PC-3 (cell line): ENCODE results near the gene RNU2-63P. TPM values are rescaled to one million over a fixed set of nuclear protein-coding genes. Genes with fewer than 3 reads are reported as not detected.
"Not testable (repeated sequence)": the region's sequence is repeated elsewhere in the genome, so short reads cannot be mapped to it uniquely, and the experiment has no call there.

Source experiments
- ATAC-seq: fragments of 200-7000 bp; cut with Tn5 transposase; 2 replicates; pipeline ENCODE4 v1.9.1; 2020; ENCODE audit warnings: mild to moderate bottlenecking, moderate library complexity
- BruUV-seq: library from RNA; stranded (reverse); fragments of 400-500 nt; replicated peaks from 2 replicates; lab custom pipeline; 2021; lab: Mats Ljungman, UMichigan
- CTCF ChIA-PET: fragments of 300-600 bp; sonication (Branson Sonifier 250); formaldehyde crosslinking; loops from one replicate; lab custom pipeline; 2022; ENCODE audit warnings: antibody characterized with exemption; lab: Charles Lee
- POLR2A ChIA-PET: fragments of 300-600 bp; sonication (Branson Sonifier 250); formaldehyde crosslinking; loops from one replicate; lab custom pipeline; 2022; ENCODE audit warnings: antibody characterized with exemption; ENCODE audit not compliant: unreplicated experiment; lab: Charles Lee
- DNase-seq: peaks from one replicate; pipeline ENCODE4 v3.0.0-alpha.2; 2015
- H2AFZ ChIP-seq: fragments of 300-600 bp; sonication (generic); 2 replicates; pipeline ENCODE4 v1.6.0; 2016; ENCODE audit warnings: antibody characterized with exemption, low read length
- H3F3A ChIP-seq: fragments of 300-600 bp; sonication (generic); one replicate; pipeline ENCODE4 v1.6.0; 2017; ENCODE audit warnings: antibody characterized with exemption, low read length, control low read depth, mild to moderate bottlenecking; ENCODE audit not compliant: unreplicated experiment
- H3K27ac ChIP-seq: fragments of 300-600 bp; sonication (generic); 2 replicates; pipeline ENCODE4 v1.5.1; 2016; ENCODE audit warnings: mild to moderate bottlenecking, low read length
- H3K27me3 ChIP-seq: fragments of 300-600 bp; sonication (generic); 2 replicates; pipeline ENCODE4 v1.6.1; 2016; ENCODE audit warnings: low read length, mixed read lengths
- H3K36me3 ChIP-seq: fragments of 300-600 bp; sonication (generic); 2 replicates; pipeline ENCODE4 v1.6.1; 2016; ENCODE audit warnings: low read depth, mixed run types, low read length, mixed read lengths
- H3K4me1 ChIP-seq: fragments of 300-600 bp; sonication (generic); 2 replicates; pipeline ENCODE4 v1.5.1; 2016; ENCODE audit warnings: low read length; ENCODE audit not compliant: insufficient read depth
- H3K4me2 ChIP-seq: fragments of 300-600 bp; sonication (generic); 2 replicates; pipeline ENCODE4 v1.6.0; 2016; ENCODE audit warnings: low read length
- H3K4me3 ChIP-seq: fragments of 300-600 bp; sonication (generic); 2 replicates; pipeline ENCODE4 v1.5.1; 2016; ENCODE audit warnings: mild to moderate bottlenecking, low read length, mixed read lengths
- H3K79me2 ChIP-seq: fragments of 300-600 bp; sonication (generic); 2 replicates; pipeline ENCODE4 v1.6.1; 2017; ENCODE audit warnings: low read length, mixed read lengths
- H3K9ac ChIP-seq: fragments of 300-600 bp; sonication (generic); 2 replicates; pipeline ENCODE4 v1.6.0; 2016; ENCODE audit warnings: mild to moderate bottlenecking, low read length
- H3K9me2 ChIP-seq: fragments of 300-600 bp; sonication (generic); replicated peaks from 2 replicates; pipeline ENCODE4 v1.6.1; 2016; ENCODE audit warnings: mixed run types, low read length, mixed read lengths
- H3K9me3 ChIP-seq: fragments of 300-600 bp; sonication (generic); 2 replicates; pipeline ENCODE4 v1.6.1; 2016; ENCODE audit warnings: low read length, mixed read lengths
- H4K20me1 ChIP-seq: fragments of 300-600 bp; sonication (generic); 2 replicates; pipeline ENCODE4 v1.6.1; 2016; ENCODE audit warnings: low read length, mixed read lengths
- EZH2 ChIP-seq: fragments of 300-600 bp; sonication (generic); IDR thresholded peaks from one replicate; pipeline ENCODE4 v1.6.1; 2017; ENCODE audit warnings: antibody characterized with exemption, mild to moderate bottlenecking, low read length; ENCODE audit not compliant: unreplicated experiment
- EZH2phosphoT487 ChIP-seq: fragments of 300-600 bp; sonication (generic); IDR thresholded peaks from 2 replicates; pipeline ENCODE4 v1.6.1; 2018; ENCODE audit warnings: mild to moderate bottlenecking, antibody characterized with exemption, low read length, borderline replicate concordance
- intact Hi-C: fragments of 100-400 bp; cut with micrococcal nuclease; formaldehyde crosslinking; loops from 2 replicates; pipeline ENCODE4 v1.9.0; 2023
- total RNA-seq: library from RNA; depleted of rRNA; stranded (reverse); fragments of >200 nt; gene quantifications from 2 replicates; pipeline ENCODE4 v1.2.3, GENCODE V29; 2014
- TF ChIP-seq, protein P1 (sequence below): fragments of 300-600 bp; sonication (generic); conservative IDR thresholded peaks from 2 replicates; pipeline ENCODE4 v1.5.1; 2017; ENCODE audit warnings: antibody characterized with exemption, low read depth, mild to moderate bottlenecking, low read length

The RNU2-63P gene
- total RNA-seq, 1 experiment from 2014 or later, result 122 TPM

DNA sequence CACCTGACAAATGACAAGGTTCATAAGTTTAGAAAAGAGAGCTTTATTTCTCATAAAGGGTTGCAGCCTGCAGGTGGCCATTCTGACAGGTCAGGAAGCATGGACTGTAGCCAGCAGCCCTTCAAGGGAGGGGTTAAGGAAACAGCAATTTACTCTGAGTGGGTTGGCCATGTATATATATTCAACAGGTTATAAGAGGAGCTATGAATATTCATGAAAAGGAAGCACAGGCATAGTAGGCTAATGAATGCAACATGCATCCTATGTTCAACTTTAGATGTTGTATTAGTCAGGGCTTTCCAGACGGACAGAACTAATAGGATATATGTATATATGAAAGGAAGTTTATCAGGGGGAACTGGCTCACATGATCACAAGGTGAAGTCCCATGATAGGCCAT is 20.6 kb downstream of the RNU2-63P start:
- no peaks in the 10 kb centered on the region for H3K36me3 ChIP-seq
- ATAC-seq (no peak), DNase-seq (peak; percentile 0)
- ChIA-PET CTCF (no interaction called here), POLR2A (no interaction called here)
- H3K9ac ChIP-seq, result no peak overlapping the region
- H3K27ac ChIP-seq, result no peak overlapping the region
- BruUV-seq, result no TSS peak
- intact Hi-C loops, result no loop called here
- no peak overlapping the region for H2AFZ ChIP-seq
- H3K79me2 ChIP-seq, result no peaks in the 10 kb centered on the region
- no peaks in the 10 kb centered on the region for H3K9me3 ChIP-seq
- H3K9me2 ChIP-seq, result no peaks in the 10 kb centered on the region
- no peaks in the 10 kb centered on the region for H3K4me1 ChIP-seq
- H3F3A ChIP-seq, result no peaks in the 10 kb centered on the region
- peaks cover 2% of the 10 kb centered on the region; the same call in 1 of the 2 replicates for H3K27me3 ChIP-seq
- no peak overlapping the region for H3K4me2 ChIP-seq
- H3K4me3 ChIP-seq, result no peak overlapping the region
- no peaks in the 10 kb centered on the region for H4K20me1 ChIP-seq
- TF ChIP-seq, protein P1, sequence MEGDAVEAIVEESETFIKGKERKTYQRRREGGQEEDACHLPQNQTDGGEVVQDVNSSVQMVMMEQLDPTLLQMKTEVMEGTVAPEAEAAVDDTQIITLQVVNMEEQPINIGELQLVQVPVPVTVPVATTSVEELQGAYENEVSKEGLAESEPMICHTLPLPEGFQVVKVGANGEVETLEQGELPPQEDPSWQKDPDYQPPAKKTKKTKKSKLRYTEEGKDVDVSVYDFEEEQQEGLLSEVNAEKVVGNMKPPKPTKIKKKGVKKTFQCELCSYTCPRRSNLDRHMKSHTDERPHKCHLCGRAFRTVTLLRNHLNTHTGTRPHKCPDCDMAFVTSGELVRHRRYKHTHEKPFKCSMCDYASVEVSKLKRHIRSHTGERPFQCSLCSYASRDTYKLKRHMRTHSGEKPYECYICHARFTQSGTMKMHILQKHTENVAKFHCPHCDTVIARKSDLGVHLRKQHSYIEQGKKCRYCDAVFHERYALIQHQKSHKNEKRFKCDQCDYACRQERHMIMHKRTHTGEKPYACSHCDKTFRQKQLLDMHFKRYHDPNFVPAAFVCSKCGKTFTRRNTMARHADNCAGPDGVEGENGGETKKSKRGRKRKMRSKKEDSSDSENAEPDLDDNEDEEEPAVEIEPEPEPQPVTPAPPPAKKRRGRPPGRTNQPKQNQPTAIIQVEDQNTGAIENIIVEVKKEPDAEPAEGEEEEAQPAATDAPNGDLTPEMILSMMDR, result no peak
- TF ChIP-seq EZH2phosphoT487, result no peak
- TF ChIP-seq EZH2, result no peak

DNA sequence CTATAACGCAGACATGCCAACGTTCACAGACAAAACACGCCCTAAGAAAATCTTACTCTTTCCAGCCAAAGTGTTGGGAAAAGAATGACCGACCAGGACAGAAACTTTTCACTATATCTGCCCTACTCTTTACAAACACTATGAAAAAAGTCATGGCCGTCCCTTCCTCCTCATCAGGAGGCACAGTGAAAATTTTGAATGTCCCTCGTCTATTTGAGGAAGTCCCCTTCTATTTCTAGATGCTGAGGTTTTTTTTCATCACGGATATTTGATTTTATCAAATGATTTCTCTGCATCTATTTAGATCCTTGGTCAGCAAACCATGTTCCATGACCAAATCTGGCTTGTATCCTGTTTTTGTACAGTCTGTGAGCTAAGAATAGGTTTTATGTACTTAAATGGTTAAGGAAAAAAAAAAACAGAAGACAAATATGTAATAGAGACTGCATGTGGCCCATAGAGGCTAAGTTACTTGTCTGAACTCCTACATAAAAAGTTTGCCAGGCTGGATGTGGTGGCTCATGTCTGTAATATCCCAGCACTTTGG is 22.0 kb downstream of the RNU2-63P start:
- H3K9me2 ChIP-seq, CTCF ChIA-PET: not testable (repeated sequence)

DNA sequence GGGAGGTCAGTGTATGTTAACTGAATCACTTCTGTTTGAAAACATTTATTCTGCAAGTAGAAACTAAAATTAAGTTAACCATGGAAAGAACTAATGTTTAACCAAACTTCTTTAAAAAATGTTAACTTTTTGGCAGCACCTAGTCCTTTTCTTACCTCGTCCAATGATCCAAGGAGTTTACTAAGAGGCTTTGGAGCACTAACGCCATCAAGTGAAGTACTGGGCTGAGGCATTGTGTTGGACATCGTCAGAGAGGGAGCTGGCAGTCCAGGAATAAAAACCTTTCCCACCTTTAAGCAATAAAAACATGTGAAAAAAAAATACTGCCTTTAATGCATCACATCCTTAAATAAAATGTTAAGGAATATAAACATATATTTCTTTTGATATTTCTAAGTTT is 23.8 kb downstream of the RNU2-63P start:
- H3K9ac ChIP-seq, H4K20me1 ChIP-seq, H3K79me2 ChIP-seq, H3K4me3 ChIP-seq, H3K27me3 ChIP-seq, DNase-seq, POLR2A ChIA-PET, H3K4me1 ChIP-seq, H3F3A ChIP-seq, H3K36me3 ChIP-seq, CTCF ChIA-PET, H3K27ac ChIP-seq, ATAC-seq, H3K9me2 ChIP-seq, H3K4me2 ChIP-seq, intact Hi-C loops, BruUV-seq, H3K9me3 ChIP-seq, H2AFZ ChIP-seq: not testable (repeated sequence)

More for the DNA sequence above, 22.0 kb downstream of the RNU2-63P start:
- BruUV-seq, H3K9me3 ChIP-seq, POLR2A ChIA-PET, H3K4me2 ChIP-seq, H2AFZ ChIP-seq, H3K9ac ChIP-seq, H3F3A ChIP-seq, H3K4me3 ChIP-seq, H3K27ac ChIP-seq, ATAC-seq, H3K79me2 ChIP-seq, DNase-seq, intact Hi-C loops, H4K20me1 ChIP-seq, H3K36me3 ChIP-seq, H3K27me3 ChIP-seq, H3K4me1 ChIP-seq: not testable (repeated sequence)

DNA sequence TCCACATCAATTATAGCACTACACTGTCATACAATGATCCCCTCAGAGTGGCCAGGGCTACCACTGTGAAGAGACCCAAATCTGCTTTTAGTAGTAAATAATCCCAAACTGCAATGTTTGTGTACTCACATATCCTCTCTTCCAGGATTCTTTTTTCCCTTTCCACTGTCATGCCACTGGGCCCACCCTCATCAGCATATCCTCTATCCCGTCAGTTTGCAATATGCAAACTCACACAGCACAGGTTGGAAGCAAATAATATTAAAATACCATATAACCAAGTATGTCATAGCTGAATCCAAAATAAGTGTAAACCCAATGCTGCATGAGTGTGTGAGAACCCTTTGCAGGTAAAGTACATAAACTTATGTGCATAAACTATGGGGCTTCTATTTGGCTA is 28.9 kb downstream of the RNU2-63P start:
- H3K4me2 ChIP-seq, H4K20me1 ChIP-seq, H2AFZ ChIP-seq, DNase-seq, H3F3A ChIP-seq, POLR2A ChIA-PET, intact Hi-C loops, H3K27me3 ChIP-seq, H3K4me3 ChIP-seq, H3K36me3 ChIP-seq, H3K4me1 ChIP-seq, H3K9ac ChIP-seq, H3K9me2 ChIP-seq, H3K27ac ChIP-seq, ATAC-seq, H3K9me3 ChIP-seq, BruUV-seq, CTCF ChIA-PET, H3K79me2 ChIP-seq: not testable (repeated sequence)

DNA sequence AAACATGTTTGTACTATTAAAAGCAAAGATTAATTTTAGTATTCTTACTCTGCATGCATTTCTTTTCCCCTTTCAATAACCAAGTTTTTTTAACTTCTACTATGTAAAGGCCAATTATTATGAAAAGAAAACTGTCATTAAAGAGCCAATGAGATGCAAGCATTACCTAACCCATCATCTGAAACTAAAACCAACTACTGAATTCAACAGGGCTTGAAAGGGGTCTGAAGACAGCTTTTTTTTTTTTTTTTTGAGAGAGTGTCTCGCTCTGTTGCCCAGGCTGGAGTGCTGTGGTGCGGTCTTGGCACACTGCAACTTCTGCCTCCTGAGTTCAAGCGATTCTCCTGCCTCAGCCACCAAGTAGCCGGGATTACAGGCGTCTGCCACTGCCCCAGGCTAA is 30.4 kb downstream of the RNU2-63P start:
- H3K36me3 ChIP-seq, POLR2A ChIA-PET, H2AFZ ChIP-seq, H3K79me2 ChIP-seq, H3K9ac ChIP-seq, H3K9me3 ChIP-seq, H3K4me2 ChIP-seq, H4K20me1 ChIP-seq, DNase-seq, H3K4me1 ChIP-seq, BruUV-seq, CTCF ChIA-PET, intact Hi-C loops, H3K27ac ChIP-seq, ATAC-seq, H3K27me3 ChIP-seq, H3K4me3 ChIP-seq, H3F3A ChIP-seq, H3K9me2 ChIP-seq: not testable (repeated sequence)

DNA sequence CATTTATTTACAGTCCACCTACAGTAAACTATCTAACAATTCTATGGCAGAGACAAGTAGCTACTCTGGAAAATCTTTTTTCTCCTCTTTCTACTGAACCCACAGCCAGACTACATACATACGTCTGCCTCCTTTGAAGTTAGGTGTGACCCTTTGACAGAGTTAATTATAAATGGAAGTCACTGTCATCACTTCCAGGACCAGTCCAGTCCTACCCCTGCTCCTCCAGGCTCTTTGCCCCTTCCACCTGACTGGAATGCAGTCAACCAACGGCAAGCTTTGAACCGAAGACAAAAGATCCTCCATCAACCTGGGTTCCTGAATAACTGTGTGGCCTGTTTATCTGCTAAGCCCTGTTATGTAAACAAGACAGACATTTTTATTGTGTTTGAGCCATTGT is 35.2 kb downstream of the RNU2-63P start:
- H3K27me3 ChIP-seq, H3K9ac ChIP-seq, CTCF ChIA-PET, BruUV-seq, H3K9me3 ChIP-seq, DNase-seq, H3F3A ChIP-seq, H3K9me2 ChIP-seq, POLR2A ChIA-PET, H4K20me1 ChIP-seq, H2AFZ ChIP-seq, H3K4me2 ChIP-seq, H3K79me2 ChIP-seq, intact Hi-C loops, H3K4me3 ChIP-seq, H3K36me3 ChIP-seq, H3K4me1 ChIP-seq, ATAC-seq, H3K27ac ChIP-seq: not testable (repeated sequence)
